GM18868 (cell line): ENCODE data around the gene MSH5.
"Not testable (repeated sequence)": the region's sequence is repeated elsewhere in the genome, so short reads cannot be mapped to it uniquely, and the experiment has no call there.

Experiments
- ATAC-seq: cut with Tn5 transposase; IDR thresholded peaks from one replicate; pipeline ENCODE4 v1.9.1; 2021; ENCODE audit warnings: mild to moderate bottlenecking, moderate library complexity; ENCODE audit not compliant: unreplicated experiment

Gene MSH5

GRCh38 chr6:31739639-31740396 lies at the start of gene MSH5:
Gene MSH5, plus strand, starts transcription at chr6:31740005. Its CDS starts 462 bp downstream, at chr6:31740467.
- peak; percentile 78 for ATAC-seq

GRCh38 chr6:31690231-31691077 lies 49.4 kb upstream of the MSH5 start:
- no peak for ATAC-seq

GRCh38 chr6:31691078-31691463 lies 48.7 kb upstream of the MSH5 start:
- ATAC-seq = no peak

GRCh38 chr6:31691564-31692108 lies 48.2 kb upstream of the MSH5 start:
- ATAC-seq = no peak

- ATAC-seq = no peak
Measured at GRCh38 chr6:31692353-31692752, 47.5 kb upstream of the MSH5 start.

- no peak for ATAC-seq
Measured at GRCh38 chr6:31692886-31693285, 46.9 kb upstream of the MSH5 start.

GRCh38 chr6:31693535-31693934 lies 46.3 kb upstream of the MSH5 start:
- ATAC-seq = no peak

GRCh38 chr6:31697555-31697954 lies 42.2 kb upstream of the MSH5 start:
- no peak for ATAC-seq

- no peak for ATAC-seq
Measured at GRCh38 chr6:31700740-31701401, 38.9 kb upstream of the MSH5 start.

GRCh38 chr6:31701666-31702404 lies 38.0 kb upstream of the MSH5 start:
- no peak for ATAC-seq

- ATAC-seq = no peak
Measured at GRCh38 chr6:31702405-31702818, 37.4 kb upstream of the MSH5 start.

GRCh38 chr6:31702819-31703716 lies 36.7 kb upstream of the MSH5 start, which contains the start of gene ABHD16A:
Gene ABHD16A, minus strand, starts transcription at chr6:31703324. Its CDS starts 43 bp downstream, at chr6:31703281.
- ATAC-seq = peak; percentile 94

- no peak for ATAC-seq
Measured at GRCh38 chr6:31705931-31706330, 33.9 kb upstream of the MSH5 start.

- no peak for ATAC-seq
Measured at GRCh38 chr6:31706599-31706998, 33.2 kb upstream of the MSH5 start, which contains the start of gene LY6G6F. Gene LY6G6F, plus strand, starts transcription at chr6:31706866. Its CDS starts 41 bp downstream, at chr6:31706907.

- no peak for ATAC-seq
Measured at GRCh38 chr6:31707701-31708100, 32.1 kb upstream of the MSH5 start.

GRCh38 chr6:31708224-31708623 lies 31.6 kb upstream of the MSH5 start:
- ATAC-seq = no peak

- not testable (repeated sequence) for ATAC-seq
Measured at GRCh38 chr6:31709157-31709556, 30.6 kb upstream of the MSH5 start.

- ATAC-seq = no peak
Measured at GRCh38 chr6:31710523-31711219, 29.1 kb upstream of the MSH5 start.

- no peak for ATAC-seq
Measured at GRCh38 chr6:31711233-31711632, 28.6 kb upstream of the MSH5 start.
